Stimulated activated CD8-positive, alpha-beta memory T cell treated with anti-CD3 and anti-CD28 coated beads, Interleukin-4, amount 100 ng/mL, for 4 hours (primary cell): ENCODE measurements around the gene PPP2R2D.
"Not testable (repeated sequence)": the region's sequence is repeated elsewhere in the genome, so short reads cannot be mapped to it uniquely, and the experiment has no call there.

Experiments
- DNase-seq, 2 donors: peaks; one replicate each; pipeline ENCODE4 v3.0.0-alpha.2; 2020; ENCODE audit warnings: low read depth in 2 of 2, low spot score in 1 of 2

Gene PPP2R2D

GRCh38 chr10:131946880-131947279 is 46.1 kb downstream of the PPP2R2D start:
- no peak for DNase-seq

GRCh38 chr10:131947631-131948347 is 47.0 kb downstream of the PPP2R2D start:
- DNase-seq = no peak

GRCh38 chr10:131948501-131948900 is 47.7 kb downstream of the PPP2R2D start:
- no peak for DNase-seq

GRCh38 chr10:131949041-131949862 is 48.4 kb downstream of the PPP2R2D start:
- DNase-seq = no peak

- not testable (repeated sequence) for DNase-seq
These were observed 49.1 kb downstream of the PPP2R2D start for GRCh38 chr10:131949908-131950307.

GRCh38 chr10:131954356-131954965 is 53.7 kb downstream of the PPP2R2D start:
- no peak for DNase-seq

GRCh38 chr10:131955591-131956340 is 55.0 kb downstream of the PPP2R2D start:
- no peak for DNase-seq

- no peak for DNase-seq
These were observed 59.0 kb downstream of the PPP2R2D start for GRCh38 chr10:131959841-131960240.

- no peak for DNase-seq
These were observed 59.8 kb downstream of the PPP2R2D start for GRCh38 chr10:131960631-131961046.

GRCh38 chr10:131961047-131961776 is 60.4 kb downstream of the PPP2R2D start:
- DNase-seq = no peak

GRCh38 chr10:131961777-131962662 is 61.2 kb downstream of the PPP2R2D start:
- no peak for DNase-seq

- no peak for DNase-seq
These were observed 62.5 kb downstream of the PPP2R2D start for GRCh38 chr10:131963350-131963749.

- no peak for DNase-seq
These were observed 63.0 kb downstream of the PPP2R2D start for GRCh38 chr10:131963811-131964210.

- DNase-seq = no peak
These were observed 63.5 kb downstream of the PPP2R2D start for GRCh38 chr10:131964298-131964697.

GRCh38 chr10:131968949-131969348 is 68.1 kb downstream of the PPP2R2D start:
- no peak for DNase-seq

- DNase-seq = no peak
These were observed 70.1 kb downstream of the PPP2R2D start for GRCh38 chr10:131970946-131971345.

- DNase-seq = no peak
These were observed 70.8 kb downstream of the PPP2R2D start for GRCh38 chr10:131971591-131971990.

- DNase-seq = no peak
These were observed 71.8 kb downstream of the PPP2R2D start for GRCh38 chr10:131972474-131973071.
